HG03097 (cell line): Measurements from ENCODE around the gene FAM53B.
A peak's percentile ranks its signal among the peaks of the same experiment; 100 is the strongest.

ENCODE experiments used
- ATAC-seq: cut with Tn5 transposase; IDR thresholded peaks from one replicate; pipeline ENCODE4 v1.9.1; 2021; ENCODE audit not compliant: unreplicated experiment, low FRiP score

Gene FAM53B

GRCh38 chr10:124603376-124604213, 140.6 kb downstream of the FAM53B start:
- no peak for ATAC-seq

- no peak for ATAC-seq
Measured at GRCh38 chr10:124602646-124603365, 141.4 kb downstream of the FAM53B start.

GRCh38 chr10:124602121-124602561, 142.0 kb downstream of the FAM53B start:
- no peak for ATAC-seq

- ATAC-seq: peak; percentile 63
Measured at GRCh38 chr10:124601431-124602120, 142.6 kb downstream of the FAM53B start.

- peak; percentile 22 for ATAC-seq
Measured at GRCh38 chr10:124601016-124601415, 143.2 kb downstream of the FAM53B start.

- ATAC-seq: no peak
Measured at GRCh38 chr10:124600051-124600880, 143.9 kb downstream of the FAM53B start.

DNA sequence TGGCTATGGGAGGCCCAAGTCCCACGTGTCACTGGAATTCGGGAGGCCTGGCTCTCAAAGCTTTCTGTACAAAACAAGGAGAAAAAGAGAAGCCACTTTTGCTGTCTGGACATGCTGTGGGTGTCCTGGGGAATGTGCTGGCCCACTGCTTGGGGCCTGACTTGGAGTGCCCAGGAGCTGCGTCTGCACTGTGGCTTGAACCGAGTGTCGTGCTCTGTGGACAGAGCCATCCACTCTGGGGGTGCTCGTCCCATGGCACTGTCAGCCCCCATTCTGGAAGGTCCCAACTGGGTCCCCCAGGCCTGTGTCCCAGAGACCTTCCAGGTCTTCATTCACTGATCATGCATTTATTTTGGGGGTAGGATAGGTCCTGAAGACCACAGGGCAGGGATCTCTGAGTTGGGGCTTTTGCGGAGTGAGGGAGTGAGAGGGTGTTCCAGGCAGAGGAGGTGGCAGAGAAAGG, 144.6 kb downstream of the FAM53B start:
- no peak for ATAC-seq

DNA sequence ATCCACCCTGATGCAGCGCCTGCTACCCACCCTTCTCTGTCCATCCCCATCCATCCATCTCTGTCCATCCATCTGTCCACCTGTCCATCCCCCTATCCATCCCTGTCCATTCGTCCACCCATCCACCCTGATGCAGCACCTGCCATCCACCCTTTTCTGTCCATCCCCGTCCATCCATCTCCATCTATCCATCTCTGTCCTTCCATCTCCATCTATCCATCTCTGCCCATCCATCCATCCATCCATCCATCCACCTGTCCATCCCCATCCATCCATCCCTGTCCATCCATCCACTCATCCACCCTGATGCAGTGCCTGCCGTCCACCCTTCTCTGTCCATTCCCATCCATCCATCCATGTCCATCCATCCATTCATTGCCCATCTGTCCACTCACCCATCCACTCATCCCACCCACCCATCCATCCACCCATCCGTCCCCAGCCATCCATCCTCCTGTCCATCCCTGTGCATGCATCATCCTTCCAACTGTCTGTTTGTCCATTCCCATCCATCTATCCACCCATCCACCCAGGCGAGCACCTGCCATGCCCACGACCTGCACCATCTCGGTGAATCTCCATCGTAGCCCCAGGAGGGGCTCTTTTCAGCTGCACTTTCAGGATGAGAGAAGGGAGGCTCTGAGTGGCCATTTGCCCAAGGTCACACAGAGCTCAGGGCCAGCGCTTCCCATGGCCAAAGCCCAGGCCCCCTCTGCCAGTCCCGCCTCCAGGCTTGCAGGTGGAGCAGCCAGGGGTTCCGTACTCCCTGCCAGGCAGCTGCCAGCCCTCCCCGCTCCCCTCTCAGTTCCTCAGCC, 145.2 kb downstream of the FAM53B start:
- ATAC-seq: no peak

GRCh38 chr10:124598196-124598595, 146.0 kb downstream of the FAM53B start:
- ATAC-seq: no peak

DNA sequence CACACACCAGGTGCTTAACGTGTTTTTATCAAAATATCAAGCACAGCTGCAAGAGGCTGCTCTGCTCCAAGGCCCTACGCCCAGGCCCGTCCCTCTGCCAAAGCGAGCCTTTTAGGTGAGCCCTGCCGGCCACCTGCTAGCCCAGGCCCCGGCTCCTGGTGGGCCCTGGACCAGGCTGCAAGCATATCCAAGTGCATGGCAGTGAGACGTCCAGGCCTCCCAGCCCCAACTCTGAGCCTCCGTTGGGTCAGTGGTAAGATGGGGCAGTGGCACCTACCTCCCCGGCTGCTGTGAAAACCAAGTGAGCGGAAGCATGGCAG, 146.4 kb downstream of the FAM53B start:
- ATAC-seq: no peak

DNA sequence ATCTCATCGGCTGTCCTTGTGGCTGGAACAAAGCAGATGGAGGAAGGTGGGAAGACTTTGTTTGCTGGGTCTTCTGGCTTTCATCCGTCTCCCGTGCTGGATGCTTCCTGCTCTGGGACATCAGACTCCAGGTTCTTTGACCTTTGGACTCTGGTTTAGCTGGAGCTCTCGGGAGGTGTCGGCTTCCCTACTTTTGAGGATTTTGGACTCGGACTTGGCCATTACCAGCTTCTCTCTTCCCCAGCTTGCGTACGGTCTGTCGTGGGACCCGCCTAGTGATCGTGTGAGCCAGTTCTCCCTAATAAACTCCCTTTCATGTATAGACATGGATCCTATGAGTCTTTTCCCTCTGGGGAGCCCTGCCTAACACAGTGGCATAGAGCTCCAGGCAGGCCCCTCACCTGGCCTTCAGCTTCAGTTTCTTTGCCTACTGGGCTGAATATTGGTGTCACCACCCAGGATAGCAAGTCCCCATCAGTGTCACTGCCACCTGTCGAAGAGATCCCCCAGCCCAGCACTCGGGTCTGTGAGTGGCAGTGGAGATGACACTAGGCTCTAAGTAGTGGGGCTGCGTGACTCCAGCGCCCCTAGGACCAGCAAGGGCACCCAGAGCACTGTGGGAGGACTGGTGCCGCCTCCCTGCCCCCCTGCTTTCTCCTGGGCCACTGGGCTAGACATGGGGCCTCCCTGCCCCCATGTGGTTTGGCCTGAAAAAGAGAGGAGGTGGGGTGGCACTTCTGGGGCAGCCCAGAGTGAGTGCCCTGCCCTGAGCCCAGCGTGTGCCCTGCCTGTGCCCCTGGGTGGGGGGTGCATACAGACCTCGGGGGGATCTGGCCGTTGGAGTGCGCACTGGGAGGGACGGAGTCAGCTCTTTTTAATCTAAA, 147.0 kb downstream of the FAM53B start:
- no peak for ATAC-seq

GRCh38 chr10:124596116-124596785, 147.9 kb downstream of the FAM53B start:
- ATAC-seq: no peak

DNA sequence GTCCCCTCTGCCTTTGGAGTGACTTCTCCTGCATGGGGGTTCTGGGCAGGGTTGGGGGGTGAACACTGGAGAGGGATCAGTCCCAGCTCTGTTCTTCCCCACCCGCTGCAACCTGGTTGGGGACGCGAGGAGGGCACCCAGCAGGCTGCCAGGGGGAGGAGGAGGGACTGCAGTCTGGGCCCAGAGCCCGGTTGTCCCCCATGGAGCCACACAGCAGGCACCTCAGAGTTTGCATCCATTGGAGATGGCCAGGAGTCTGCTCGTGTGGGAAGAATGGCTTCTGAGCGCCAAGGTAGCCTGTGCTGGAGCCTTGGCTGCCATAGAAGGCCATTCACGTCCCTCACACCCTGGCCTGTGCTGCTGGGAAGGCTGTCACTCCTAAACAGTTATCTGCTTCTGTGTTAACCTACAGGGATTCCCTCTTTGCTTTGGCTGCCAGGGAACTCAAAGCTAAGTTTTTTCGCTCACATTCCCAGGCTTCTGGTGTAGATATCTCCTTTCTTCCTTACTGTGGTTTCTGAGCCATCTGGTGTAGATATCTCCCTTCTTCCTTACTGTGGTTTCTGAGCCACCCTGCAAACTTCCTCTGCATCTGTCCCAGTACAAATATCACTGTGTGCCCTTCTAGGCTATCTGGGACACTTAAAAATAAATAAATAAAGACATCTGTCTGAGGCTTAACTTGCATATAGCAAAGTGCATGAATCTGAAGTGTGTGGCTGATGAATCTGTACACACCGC, 148.9 kb downstream of the FAM53B start:
- ATAC-seq: no peak

- ATAC-seq: no peak
Measured at GRCh38 chr10:124594240-124594639, 149.9 kb downstream of the FAM53B start.

- no peak for ATAC-seq
Measured at GRCh38 chr10:124593431-124593985, 150.7 kb downstream of the FAM53B start.

GRCh38 chr10:124592736-124593430, 151.3 kb downstream of the FAM53B start:
- ATAC-seq: no peak

GRCh38 chr10:124592101-124592500, 152.1 kb downstream of the FAM53B start:
- ATAC-seq: no peak
